ENCODE results near the gene ACOT13. TPM values are rescaled to one million over a fixed set of nuclear protein-coding genes. Genes with fewer than 3 reads are reported as not detected.
A peak's percentile ranks its signal among the peaks of the same experiment; 100 is the strongest.

Gene ACOT13
- polyA plus RNA-seq, 3 donors: 1.7 to 20.1 (median 14.5) TPM

- no peak overlapping the region for H3K4me3 ChIP-seq (replicated peaks in 1 of 3; ENCODE audit: low read depth in 2 of 3, low read length in 3 of 3)
- H3K9me3 ChIP-seq (replicated peaks in 1 of 2; ENCODE audit: control insufficient read depth in 1 of 2, insufficient read depth in 1 of 2, low read length in 2 of 2): no peaks in the 10 kb centered on the region
- no peak overlapping the region for H2AFZ ChIP-seq (ENCODE audit: insufficient read depth, low read depth, low read length, poor library complexity, severe bottlenecking)
- WGBS (ENCODE audit: insufficient coverage): no CpG with 5 or more reads among the region's 3 CpGs
- H3K27me3 ChIP-seq (ENCODE audit: control insufficient read depth in 2 of 2, insufficient read depth in 2 of 2, low read length in 2 of 2): peaks cover 2 to 4% of the 10 kb centered on the region in 2 donors
- no peak for DNase-seq
- H3K27me3 Mint-ChIP-seq (ENCODE audit: low read depth in 3 of 3): peaks cover 4 to 8% (median 4%) of the 10 kb centered on the region in 3 donors
- peaks cover 0 to 3% (median 0%) of the 10 kb centered on the region in 7 donors for H3K9me3 Mint-ChIP-seq
- H3K27ac Mint-ChIP-seq: no peak overlapping the region
- H3K4me1 Mint-ChIP-seq: peaks cover 10% of the 10 kb centered on the region
- intact Hi-C loops (cut with micrococcal nuclease): no loop called here
- H4K20me1 ChIP-seq (ENCODE audit: insufficient read depth, low read length): peaks cover 2% of the 10 kb centered on the region
- no peak overlapping the region for H3K9ac ChIP-seq (ENCODE audit: insufficient read depth, low read length, poor library complexity, severe bottlenecking)
- peaks cover 2% of the 10 kb centered on the region for H3K79me2 ChIP-seq (ENCODE audit: insufficient read depth, low read length)
- no peak overlapping the region for H3K4me3 Mint-ChIP-seq
- H3K36me3 ChIP-seq (replicated peaks in 1 of 2; ENCODE audit: control insufficient read depth in 1 of 2, insufficient read depth in 2 of 2, low read length in 2 of 2): peaks cover 58% of the 10 kb centered on the region in 2 donors
- H3K4me1 ChIP-seq (ENCODE audit: control insufficient read depth in 1 of 2, insufficient read depth in 2 of 2, low read length in 2 of 2): peaks cover 9 to 13% of the 10 kb centered on the region in 2 donors
- H3K36me3 Mint-ChIP-seq: peaks cover 46 to 66% of the 10 kb centered on the region in 2 donors
- TF ChIP-seq CTCF (IDR thresholded peaks at IDR 0.05): no peak
- no peak overlapping the region for H3K4me2 ChIP-seq (replicated peaks; ENCODE audit: extremely low read depth, low read length, poor library complexity, severe bottlenecking)
- H3K27ac ChIP-seq (ENCODE audit: low read depth in 1 of 2, low read length in 2 of 2): no peak overlapping the region
Measured at GRCh38 chr6:24650365-24650764, 16.5 kb upstream of the ACOT13 start.

DNA sequence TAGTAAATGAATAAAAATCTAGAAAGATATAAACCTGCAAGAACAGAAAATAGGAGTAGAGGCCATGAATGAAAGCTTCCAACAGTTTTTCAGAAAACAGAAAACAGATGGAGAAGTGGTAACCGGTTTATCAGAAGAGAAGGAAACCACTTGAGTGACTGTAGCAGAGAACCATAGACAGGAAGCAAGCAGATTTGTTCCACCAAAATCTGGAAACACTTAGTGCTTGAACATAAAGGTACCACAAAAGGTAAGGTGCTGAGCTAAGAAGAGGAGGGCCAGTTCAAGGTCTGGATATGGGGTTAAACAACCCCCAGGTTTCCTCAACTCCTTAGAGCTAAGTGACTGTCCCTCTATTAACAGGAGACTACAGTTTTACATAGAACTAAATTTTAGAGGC, 11.7 kb upstream of the ACOT13 start:
- Histone ChIP-seq H2AFZ (ENCODE audit: insufficient read depth, low read depth, low read length, poor library complexity, severe bottlenecking) (no peak overlapping the region), H3K27me3 (ENCODE audit: control insufficient read depth in 2 of 2, insufficient read depth in 2 of 2, low read length in 2 of 2) (no peaks in the 10 kb centered on the region), H3K9me3 (replicated peaks in 1 of 2; ENCODE audit: control insufficient read depth in 1 of 2, insufficient read depth in 1 of 2, low read length in 2 of 2) (no peaks in the 10 kb centered on the region), H3K9ac (ENCODE audit: insufficient read depth, low read length, poor library complexity, severe bottlenecking) (no peak overlapping the region), H3K27ac (ENCODE audit: low read depth in 1 of 2, low read length in 2 of 2) (peak overlapping the region in 1 of 2 donors; percentile 44), H3K79me2 (ENCODE audit: insufficient read depth, low read length) (peaks cover 22% of the 10 kb centered on the region), H3K4me3 (replicated peaks in 1 of 3; ENCODE audit: low read depth in 2 of 3, low read length in 3 of 3) (no peak overlapping the region), H3K36me3 (replicated peaks in 1 of 2; ENCODE audit: control insufficient read depth in 1 of 2, insufficient read depth in 2 of 2, low read length in 2 of 2) (peaks cover 57 to 78% of the 10 kb centered on the region in 2 donors), H3K4me2 (replicated peaks; ENCODE audit: extremely low read depth, low read length, poor library complexity, severe bottlenecking) (no peak overlapping the region), H4K20me1 (ENCODE audit: insufficient read depth, low read length) (peaks cover 7% of the 10 kb centered on the region), H3K4me1 (ENCODE audit: control insufficient read depth in 1 of 2, insufficient read depth in 2 of 2, low read length in 2 of 2) (peaks cover 18 to 23% of the 10 kb centered on the region in 2 donors)
- no peak for DNase-seq
- H3K27ac Mint-ChIP-seq: peak overlapping the region in 3 of 7 donors; percentile 13 to 28 (median 28)
- peaks cover 59 to 78% of the 10 kb centered on the region in 2 donors for H3K36me3 Mint-ChIP-seq
- intact Hi-C loops (cut with micrococcal nuclease): no loop called here
- no peaks in the 10 kb centered on the region for H3K9me3 Mint-ChIP-seq
- H3K4me1 Mint-ChIP-seq: peaks cover 21% of the 10 kb centered on the region
- no peak for TF ChIP-seq CTCF (IDR thresholded peaks at IDR 0.05)
- no peaks in the 10 kb centered on the region for H3K27me3 Mint-ChIP-seq (ENCODE audit: low read depth in 3 of 3)
- 0% methylated on average over 1 of the region's 1 CpG for WGBS (ENCODE audit: insufficient coverage)
- H3K4me3 Mint-ChIP-seq: no peak overlapping the region

Measured in CD14-positive monocyte (primary cell).